DMS153 (cell line): ENCODE results near the gene RPL28.

Source experiments
- DNase-seq: peaks from one replicate; lab custom pipeline; 2025; lab: John Stamatoyannopoulos, UW

Gene RPL28

GRCh38 chr19:55373993-55374757 is 11.6 kb upstream of the RPL28 start:
- DNase-seq, result no peak

GRCh38 chr19:55376241-55376933 is 9.3 kb upstream of the RPL28 start, which contains the start of gene TMEM190:
Gene TMEM190 (plus strand): TSS chr19:55376826. CDS start chr19:55376854, 28 bp downstream.
- no peak for DNase-seq

- DNase-seq, result no peak
Observed at GRCh38 chr19:55377356-55378131, 8.2 kb upstream of the RPL28 start.

GRCh38 chr19:55379174-55379573 is 6.6 kb upstream of the RPL28 start:
- DNase-seq, result no peak

- no peak for DNase-seq
Observed at GRCh38 chr19:55382013-55382412, 3.7 kb upstream of the RPL28 start.

GRCh38 chr19:55382522-55383054 is 3.1 kb upstream of the RPL28 start:
- no peak for DNase-seq

- peak; percentile 28 for DNase-seq
Observed at GRCh38 chr19:55383279-55384130, 2.2 kb upstream of the RPL28 start.

- DNase-seq, result peak; percentile 36
Observed at GRCh38 chr19:55384131-55384919, 1.4 kb upstream of the RPL28 start, which contains the start of gene TMEM238. Gene TMEM238 (minus strand): TSS chr19:55384292. CDS start chr19:55384259, 33 bp downstream.

GRCh38 chr19:55384920-55385723 is 610 bp upstream of the RPL28 start:
- peak; percentile 94 for DNase-seq

GRCh38 chr19:55386493-55386971 is 800 bp downstream of the RPL28 start:
- DNase-seq, result no peak

- DNase-seq, result no peak
Observed at GRCh38 chr19:55387736-55388497, 2.2 kb downstream of the RPL28 start.

GRCh38 chr19:55389386-55390317 is 3.9 kb downstream of the RPL28 start:
- DNase-seq, result no peak

- DNase-seq, result no peak
Observed at GRCh38 chr19:55390461-55390880, 4.7 kb downstream of the RPL28 start.

GRCh38 chr19:55391191-55391670 is 5.5 kb downstream of the RPL28 start:
- DNase-seq, result no peak

- no peak for DNase-seq
Observed at GRCh38 chr19:55391702-55392615, 6.2 kb downstream of the RPL28 start.
